Measurements from ENCODE around the gene NDUFA11. TPM values are rescaled to one million over a fixed set of nuclear protein-coding genes. Genes with fewer than 3 reads are reported as not detected.
A peak's percentile ranks its signal among the peaks of the same experiment; 100 is the strongest.

Gene NDUFA11
- total and polyA plus RNA-seq, 8 donors, result 58.0 to 209 (median 90.2) TPM

- ATAC-seq, result peak; percentile 75 to 87 (median 80)
- H3K4me3 ChIP-seq, result peak within 1 kb of the TSS; percentile 65 to 92 (median 85)
- no peaks in the 10 kb centered on the region for H3K36me3 ChIP-seq
- H3K27me3 ChIP-seq, result no peaks in the 10 kb centered on the region
- no peaks in the 10 kb centered on the region for H3K9me3 ChIP-seq
- peak within 1 kb of the TSS; percentile 73 to 84 (median 76) for H3K27ac ChIP-seq
- TF ChIP-seq CTCF (IDR thresholded peaks at IDR 0.05), result no peak
- intact Hi-C loops (cut with DNase I), result no loop called here
- peak; percentile 98 for FAIRE-seq
- DNase-seq, result peak; percentile 99 to 100 (median 100)
- H3K4me1 ChIP-seq, result peaks cover 4 to 13% (median 6%) of the 10 kb centered on the region in 3 donors
- WGBS, 2 donors, result 0% methylated on average over 61 of the region's 61 CpGs
Measured at GRCh38 chr19:5904352-5905113, 943 bp upstream of the NDUFA11 start, which contains the start of gene VMAC. Gene VMAC (plus strand): TSS chr19:5904872. CDS start chr19:5904891, 19 bp downstream.

- no peak for TF ChIP-seq CTCF (IDR thresholded peaks at IDR 0.05)
- ATAC-seq (no peak), FAIRE-seq (no peak), DNase-seq (peak in 1 of 6 donors; percentile 44)
- H3K4me3 ChIP-seq, result peak overlapping the region; percentile 65 to 92 (median 85)
- no peaks in the 10 kb centered on the region for H3K36me3 ChIP-seq
- intact Hi-C loops (cut with DNase I), result no loop called here
- no peaks in the 10 kb centered on the region for H3K9me3 ChIP-seq
- H3K4me1 ChIP-seq, result peaks cover 4 to 13% (median 6%) of the 10 kb centered on the region in 3 donors
- peak overlapping the region; percentile 44 to 84 (median 72) for H3K27ac ChIP-seq
- 1 to 2% methylated on average over 27 of the region's 27 CpGs for WGBS, 2 donors
- H3K27me3 ChIP-seq, result no peaks in the 10 kb centered on the region
Measured at GRCh38 chr19:5903056-5903623, 450 bp downstream of the NDUFA11 start.

- H3K27ac ChIP-seq, result no peak overlapping the region
- peak in 1 of 6 donors; percentile 12 for DNase-seq
- intact Hi-C loops (cut with DNase I), result no loop called here
- H3K4me3 ChIP-seq, result no peak overlapping the region
- ATAC-seq, result no peak
- 87 to 93% methylated on average over 8 of the region's 8 CpGs for WGBS, 2 donors
- TF ChIP-seq CTCF (IDR thresholded peaks at IDR 0.05), result no peak
- H3K27me3 ChIP-seq, result no peaks in the 10 kb centered on the region
- peaks cover 4 to 12% (median 5%) of the 10 kb centered on the region in 3 donors for H3K4me1 ChIP-seq
- FAIRE-seq, result no peak
- H3K9me3 ChIP-seq, result no peaks in the 10 kb centered on the region
- peaks cover 0 to 8% (median 3%) of the 10 kb centered on the region in 3 donors for H3K36me3 ChIP-seq
Measured at GRCh38 chr19:5900976-5901375, 2.6 kb downstream of the NDUFA11 start.

GRCh38 chr19:5899728-5900526 lies 3.7 kb downstream of the NDUFA11 start:
- WGBS, 2 donors, result 84 to 95% methylated on average over 13 of the region's 13 CpGs
- intact Hi-C loops (cut with DNase I), result loop anchor here in 1 of 3 donors (5.0 kb wide), 1 partner anchor 88 kb away; no protein-coding TSS in a partner anchor
- no peak for TF ChIP-seq CTCF (IDR thresholded peaks at IDR 0.05)

More at GRCh38 chr19:5899728-5900526, 3.7 kb downstream of the NDUFA11 start:
- Histone ChIP-seq H3K9me3 (no peaks in the 10 kb centered on the region), H3K4me3 (no peak overlapping the region), H3K27ac (no peak overlapping the region), H3K27me3 (no peaks in the 10 kb centered on the region), H3K36me3 (peaks cover 0 to 16% (median 12%) of the 10 kb centered on the region in 3 donors), H3K4me1 (peaks cover 0 to 5% (median 4%) of the 10 kb centered on the region in 3 donors)
- FAIRE-seq (no peak), ATAC-seq (no peak), DNase-seq (peak in 1 of 6 donors; percentile 19)
